Astrocyte (in vitro differentiated cells and primary cell): Measurements from ENCODE around the gene HSCB. TPM values are rescaled to one million over a fixed set of nuclear protein-coding genes. Genes with fewer than 3 reads are reported as not detected.

Source experiments
- DNase-seq: peaks from one replicate; pipeline ENCODE4 v3.0.0-alpha.2; 2010; ENCODE audit warnings: low read depth
- FAIRE-seq: peaks from 2 replicates; lab custom pipeline; 2011; peaks lifted over from hg19 to GRCh38; lab: Jason Lieb, UNC
- H2AFZ ChIP-seq: 2 replicates; pipeline ENCODE4 v1.6.0; 2012; ENCODE audit warnings: low read depth, low read length, inconsistent platforms
- H3K27ac ChIP-seq: 2 replicates; pipeline ENCODE4 v1.5.1; 2011; ENCODE audit warnings: low read depth, low read length, inconsistent platforms
- H3K27me3 ChIP-seq: 2 replicates; pipeline ENCODE4 v1.6.0; 2011; ENCODE audit warnings: low read length, inconsistent platforms; ENCODE audit not compliant: insufficient read depth
- H3K36me3 ChIP-seq: 2 replicates; pipeline ENCODE4 v1.5.1; 2011; ENCODE audit warnings: low read length, inconsistent platforms; ENCODE audit not compliant: insufficient read depth
- H3K4me1 ChIP-seq: 2 replicates; pipeline ENCODE4 v1.5.1; 2011; ENCODE audit warnings: low read length, inconsistent platforms; ENCODE audit not compliant: insufficient read depth
- H3K4me2 ChIP-seq: 2 replicates; pipeline ENCODE4 v1.6.0; 2012; ENCODE audit warnings: low read length, inconsistent platforms
- H3K4me3 ChIP-seq: 2 replicates; pipeline ENCODE4 v1.5.1; 2011; ENCODE audit warnings: low read depth, mild to moderate bottlenecking, low read length, inconsistent platforms; ENCODE audit not compliant: insufficient read depth
- H3K79me2 ChIP-seq: 2 replicates; pipeline ENCODE4 v1.6.0; 2012; ENCODE audit warnings: mild to moderate bottlenecking, low read length, inconsistent platforms; ENCODE audit not compliant: insufficient read depth
- H3K9ac ChIP-seq: 2 replicates; pipeline ENCODE4 v1.6.0; 2012; ENCODE audit warnings: mild to moderate bottlenecking, low read length, inconsistent platforms
- H3K9me3 ChIP-seq: 2 replicates; pipeline ENCODE4 v1.5.1; 2012; ENCODE audit warnings: low read depth, mild to moderate bottlenecking, low read length, inconsistent platforms; ENCODE audit not compliant: insufficient read depth
- H4K20me1 ChIP-seq: 2 replicates; pipeline ENCODE4 v1.6.0; 2012; ENCODE audit warnings: low read length, inconsistent platforms; ENCODE audit not compliant: insufficient read depth
- H3K27ac Mint-ChIP-seq: one replicate; pipeline ENCODE4 v1.8.0; 2021; ENCODE audit warnings: mild to moderate bottlenecking, mixed read lengths; ENCODE audit not compliant: unreplicated experiment
- H3K27me3 Mint-ChIP-seq: one replicate; pipeline ENCODE4 v1.8.0; 2021; ENCODE audit warnings: low read depth, mixed read lengths; ENCODE audit not compliant: unreplicated experiment
- H3K36me3 Mint-ChIP-seq: one replicate; pipeline ENCODE4 v1.8.0; 2021; ENCODE audit warnings: low read depth, mixed read lengths; ENCODE audit not compliant: unreplicated experiment
- H3K4me1 Mint-ChIP-seq: one replicate; pipeline ENCODE4 v1.8.0; 2021; ENCODE audit warnings: low read depth, mixed read lengths; ENCODE audit not compliant: unreplicated experiment
- H3K4me3 Mint-ChIP-seq: one replicate; pipeline ENCODE4 v1.8.0; 2021; ENCODE audit warnings: mild to moderate bottlenecking, moderate library complexity, mixed read lengths; ENCODE audit not compliant: unreplicated experiment
- H3K9me3 Mint-ChIP-seq: one replicate; pipeline ENCODE4 v1.8.0; 2021; ENCODE audit warnings: mild to moderate bottlenecking, mixed read lengths; ENCODE audit not compliant: unreplicated experiment
- EZH2 ChIP-seq: IDR thresholded peaks from 2 replicates; pipeline ENCODE4 v1.6.1; 2012; ENCODE audit warnings: mild to moderate bottlenecking, low read length, inconsistent platforms; ENCODE audit not compliant: insufficient read depth
- total RNA-seq: library from RNA; stranded (reverse); gene quantifications from 2 replicates; pipeline ENCODE4 v1.2.1, GENCODE V29; 2021
- TF ChIP-seq, protein P1 (sequence below): IDR thresholded peaks from 2 replicates; pipeline ENCODE4 v1.5.1; 2011; ENCODE audit warnings: low read depth, mild to moderate bottlenecking, inconsistent platforms, low read length, moderate library complexity; ENCODE audit not compliant: insufficient read depth

HSCB gene
- total RNA-seq, 1 donor from 2014 or later: 10.7 TPM

DNA sequence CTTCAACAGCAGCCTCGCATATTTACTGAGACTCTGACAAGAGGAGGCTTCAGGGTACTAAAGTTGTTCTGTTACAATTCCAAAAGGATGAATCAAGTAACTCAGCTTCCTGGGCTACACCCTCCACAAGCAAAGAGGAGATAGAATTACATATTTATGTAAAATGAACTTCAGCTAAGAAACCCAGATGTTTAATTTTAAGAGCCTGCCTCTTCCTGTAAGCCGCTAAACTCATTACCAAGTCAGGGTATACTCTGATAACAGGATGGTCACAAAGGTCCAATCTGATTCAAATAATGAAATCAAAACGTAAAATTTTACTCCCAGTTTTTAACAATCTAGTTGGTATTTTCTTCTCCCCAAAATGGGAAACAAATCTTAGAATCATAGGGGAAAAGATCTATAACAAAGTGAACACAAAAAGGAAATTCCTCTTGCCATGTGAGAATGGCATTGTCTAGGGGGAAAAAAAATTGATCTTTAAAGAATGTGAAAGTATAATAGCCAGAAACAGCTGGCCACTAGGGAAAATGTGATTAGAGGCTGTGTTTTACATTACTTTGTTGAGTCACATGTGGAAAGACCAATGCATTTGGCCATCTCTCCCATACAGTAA is 31.2 kb upstream of the HSCB start:
- no peaks in the 10 kb centered on the region for H4K20me1 ChIP-seq
- DNase-seq: peak; percentile 85
- peak overlapping the region; percentile 73 for H3K4me2 ChIP-seq
- H3K79me2 ChIP-seq: no peaks in the 10 kb centered on the region
- Mint-ChIP-seq H3K4me1 (peaks cover 29% of the 10 kb centered on the region), H3K27ac (peak overlapping the region; percentile 54), H3K36me3 (peaks cover 2% of the 10 kb centered on the region), H3K4me3 (no peak overlapping the region), H3K27me3 (no peaks in the 10 kb centered on the region), H3K9me3 (no peaks in the 10 kb centered on the region)
- no peaks in the 10 kb centered on the region for H3K9me3 ChIP-seq
- H3K9ac ChIP-seq: peak overlapping the region; percentile 22
- no peak for TF ChIP-seq EZH2
- TF ChIP-seq, protein P1, sequence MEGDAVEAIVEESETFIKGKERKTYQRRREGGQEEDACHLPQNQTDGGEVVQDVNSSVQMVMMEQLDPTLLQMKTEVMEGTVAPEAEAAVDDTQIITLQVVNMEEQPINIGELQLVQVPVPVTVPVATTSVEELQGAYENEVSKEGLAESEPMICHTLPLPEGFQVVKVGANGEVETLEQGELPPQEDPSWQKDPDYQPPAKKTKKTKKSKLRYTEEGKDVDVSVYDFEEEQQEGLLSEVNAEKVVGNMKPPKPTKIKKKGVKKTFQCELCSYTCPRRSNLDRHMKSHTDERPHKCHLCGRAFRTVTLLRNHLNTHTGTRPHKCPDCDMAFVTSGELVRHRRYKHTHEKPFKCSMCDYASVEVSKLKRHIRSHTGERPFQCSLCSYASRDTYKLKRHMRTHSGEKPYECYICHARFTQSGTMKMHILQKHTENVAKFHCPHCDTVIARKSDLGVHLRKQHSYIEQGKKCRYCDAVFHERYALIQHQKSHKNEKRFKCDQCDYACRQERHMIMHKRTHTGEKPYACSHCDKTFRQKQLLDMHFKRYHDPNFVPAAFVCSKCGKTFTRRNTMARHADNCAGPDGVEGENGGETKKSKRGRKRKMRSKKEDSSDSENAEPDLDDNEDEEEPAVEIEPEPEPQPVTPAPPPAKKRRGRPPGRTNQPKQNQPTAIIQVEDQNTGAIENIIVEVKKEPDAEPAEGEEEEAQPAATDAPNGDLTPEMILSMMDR: no peak
- peaks cover 15% of the 10 kb centered on the region for H3K4me1 ChIP-seq
- no peaks in the 10 kb centered on the region for H3K36me3 ChIP-seq
- H3K27ac ChIP-seq: peak overlapping the region; percentile 46
- peak; percentile 23 for FAIRE-seq
- H3K27me3 ChIP-seq: no peaks in the 10 kb centered on the region
- no peak overlapping the region for H2AFZ ChIP-seq
- H3K4me3 ChIP-seq: no peak overlapping the region

DNA sequence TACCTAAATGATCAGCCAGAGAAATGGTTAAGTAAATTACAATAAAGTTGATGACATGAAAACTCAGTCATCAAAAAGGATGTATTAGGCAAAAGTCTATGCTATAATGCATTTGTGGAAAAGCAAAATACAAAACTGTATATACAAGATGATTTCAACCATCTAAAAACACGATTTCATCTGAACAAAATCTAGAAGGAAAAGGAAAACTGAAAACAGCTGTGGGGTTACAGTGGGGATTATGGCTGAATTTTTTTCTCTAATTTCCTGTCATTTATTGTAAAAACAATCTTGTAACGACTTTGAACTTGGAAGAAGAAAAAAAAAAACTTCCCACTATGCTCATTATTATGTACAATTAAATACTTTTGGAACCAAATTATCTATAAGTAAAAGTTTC is 30.5 kb upstream of the HSCB start:
- H3K9ac ChIP-seq: no peak overlapping the region
- H3K4me1 Mint-ChIP-seq: peaks cover 29% of the 10 kb centered on the region
- H4K20me1 ChIP-seq: no peaks in the 10 kb centered on the region
- H3K36me3 Mint-ChIP-seq: peaks cover 2% of the 10 kb centered on the region
- no peaks in the 10 kb centered on the region for H3K27me3 Mint-ChIP-seq
- H3K27me3 ChIP-seq: no peaks in the 10 kb centered on the region
- no peak overlapping the region for H2AFZ ChIP-seq
- H3K4me3 Mint-ChIP-seq: no peak overlapping the region
- peak overlapping the region; percentile 46 for H3K27ac ChIP-seq
- FAIRE-seq (no peak), DNase-seq (no peak)
- no peaks in the 10 kb centered on the region for H3K9me3 ChIP-seq
- H3K27ac Mint-ChIP-seq: no peak overlapping the region
- H3K79me2 ChIP-seq: no peaks in the 10 kb centered on the region
- TF ChIP-seq, protein P1: no peak
- TF ChIP-seq EZH2: no peak
- H3K9me3 Mint-ChIP-seq: no peaks in the 10 kb centered on the region
- peak overlapping the region; percentile 46 for H3K4me2 ChIP-seq
- peaks cover 15% of the 10 kb centered on the region for H3K4me1 ChIP-seq
- no peak overlapping the region for H3K4me3 ChIP-seq
- H3K36me3 ChIP-seq: no peaks in the 10 kb centered on the region
